ENCODE results near the gene ARSB. TPM values are rescaled to one million over a fixed set of nuclear protein-coding genes. Genes with fewer than 3 reads are reported as not detected.

Gene ARSB
- total and polyA plus RNA-seq, 2 experiments from 2014 or later, result 30.1 to 43.7 TPM

GRCh38 chr5:78888580-78889368 is 96.3 kb downstream of the ARSB start:
- TF ChIP-seq EZH2 (IDR thresholded peaks at IDR 0.05; ENCODE audit: insufficient read depth, poor library complexity, severe bottlenecking) (no peak), EZH2phosphoT487 (IDR thresholded peaks at IDR 0.05; ENCODE audit: insufficient read depth, low read depth) (no peak)
- Histone ChIP-seq H2AFZ (no peak overlapping the region), H3K4me1 (ENCODE audit: insufficient read depth) (peaks cover 8% of the 10 kb centered on the region), H3K27ac (peak overlapping the region; percentile 52; the same call in 1 of the 2 replicates), H3K79me2 (ENCODE audit: insufficient read depth) (no peaks in the 10 kb centered on the region), H3K9me3 (ENCODE audit: low read depth) (no peaks in the 10 kb centered on the region), H3K4me2 (ENCODE audit: unreplicated experiment) (no peak overlapping the region), H3K4me3 (no peak overlapping the region), H3K9me2 (ENCODE audit: insufficient read depth) (no peaks in the 10 kb centered on the region), H3K36me3 (ENCODE audit: low read depth) (no peaks in the 10 kb centered on the region), H3K27me3 (replicated peaks; ENCODE audit: insufficient read depth) (no peaks in the 10 kb centered on the region), H3F3A (ENCODE audit: insufficient read depth) (peaks cover 13% of the 10 kb centered on the region), H4K20me1 (ENCODE audit: insufficient read depth) (no peaks in the 10 kb centered on the region), H3K9ac (no peak overlapping the region)
- 52 to 58% methylated on average over 10 of the region's 10 CpGs for WGBS, 2 experiments (ENCODE audit: low coverage in 1 of 2, low lambda C conversion rate in 2 of 2, missing lambda C conversion rate in 2 of 2)
- peak; percentile 27 for DNase-seq
- in situ Hi-C loops (cut with MboI), result no loop called here

GRCh38 chr5:78887384-78888118 is 97.6 kb downstream of the ARSB start:
- Histone ChIP-seq H3K4me3 (no peak overlapping the region), H3K4me2 (ENCODE audit: unreplicated experiment) (no peak overlapping the region), H3K9me3 (ENCODE audit: low read depth) (no peaks in the 10 kb centered on the region), H3K9me2 (ENCODE audit: insufficient read depth) (no peaks in the 10 kb centered on the region; the same call in 1 of the 2 replicates), H3F3A (ENCODE audit: insufficient read depth) (peaks cover 13% of the 10 kb centered on the region), H3K79me2 (ENCODE audit: insufficient read depth) (no peaks in the 10 kb centered on the region), H4K20me1 (ENCODE audit: insufficient read depth) (no peaks in the 10 kb centered on the region), H3K27me3 (replicated peaks; ENCODE audit: insufficient read depth) (no peaks in the 10 kb centered on the region), H2AFZ (no peak overlapping the region), H3K36me3 (ENCODE audit: low read depth) (no peaks in the 10 kb centered on the region), H3K27ac (no peak overlapping the region), H3K9ac (no peak overlapping the region), H3K4me1 (ENCODE audit: insufficient read depth) (peaks cover 8% of the 10 kb centered on the region)
- DNase-seq, result no peak
- 93 to 94% methylated on average over 6 of the region's 6 CpGs for WGBS, 2 experiments (ENCODE audit: low coverage in 1 of 2, low lambda C conversion rate in 2 of 2, missing lambda C conversion rate in 2 of 2)
- in situ Hi-C loops (cut with MboI), result no loop called here
- TF ChIP-seq EZH2phosphoT487 (IDR thresholded peaks at IDR 0.05; ENCODE audit: insufficient read depth, low read depth), result no peak

DNA sequence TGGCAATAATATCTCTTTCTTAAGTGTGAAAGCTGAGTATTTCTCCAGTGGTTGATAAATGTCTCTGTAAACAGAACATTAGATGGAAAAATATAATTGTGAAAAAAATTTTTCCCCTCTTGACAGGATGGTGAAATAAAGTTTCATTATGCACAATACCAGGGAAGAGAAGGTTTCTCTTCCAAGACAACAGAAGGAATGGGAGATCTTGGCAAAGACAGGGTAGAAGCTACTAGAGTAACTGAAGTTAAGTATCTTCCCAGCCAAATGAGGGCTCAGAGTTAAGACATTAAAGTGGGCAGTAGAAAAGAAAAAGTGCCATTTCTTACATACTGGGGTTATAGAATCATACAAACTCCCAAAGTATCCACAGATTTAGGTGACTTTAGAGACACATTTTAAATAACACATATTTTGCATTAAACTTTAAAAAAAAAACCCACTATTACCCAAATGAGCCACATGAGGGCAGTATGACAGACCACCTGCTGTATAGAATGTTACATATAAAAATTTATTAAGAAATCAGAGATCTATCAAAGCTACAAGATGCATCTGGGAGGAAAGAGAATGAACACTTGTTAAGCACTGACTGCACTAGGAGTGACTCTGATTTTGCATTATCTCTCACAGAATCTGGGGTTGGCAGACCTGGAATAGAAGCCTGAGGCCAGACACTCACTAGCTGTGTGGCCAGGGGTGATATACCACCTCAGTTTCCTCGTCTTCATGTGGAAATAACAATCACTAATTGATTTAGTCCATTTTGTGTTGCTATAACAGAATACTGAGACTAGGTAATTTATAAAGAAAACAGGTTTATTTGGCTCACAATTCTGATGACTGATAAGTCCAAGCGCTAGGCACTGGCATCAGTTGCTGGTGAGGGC is 98.5 kb downstream of the ARSB start:
- peak; percentile 47 for DNase-seq
- Histone ChIP-seq H3F3A (ENCODE audit: insufficient read depth) (peaks cover 13% of the 10 kb centered on the region), H3K4me2 (ENCODE audit: unreplicated experiment) (no peak overlapping the region), H3K4me3 (no peak overlapping the region), H3K36me3 (ENCODE audit: low read depth) (no peaks in the 10 kb centered on the region), H3K9me3 (ENCODE audit: low read depth) (no peaks in the 10 kb centered on the region), H4K20me1 (ENCODE audit: insufficient read depth) (no peaks in the 10 kb centered on the region), H3K27ac (no peak overlapping the region), H3K9me2 (ENCODE audit: insufficient read depth) (no peaks in the 10 kb centered on the region; the same call in 1 of the 2 replicates), H3K79me2 (ENCODE audit: insufficient read depth) (no peaks in the 10 kb centered on the region), H3K4me1 (ENCODE audit: insufficient read depth) (peaks cover 8% of the 10 kb centered on the region), H3K9ac (no peak overlapping the region), H3K27me3 (replicated peaks; ENCODE audit: insufficient read depth) (no peaks in the 10 kb centered on the region), H2AFZ (no peak overlapping the region)
- no peak for TF ChIP-seq EZH2 (IDR thresholded peaks at IDR 0.05; ENCODE audit: insufficient read depth, poor library complexity, severe bottlenecking)
- no peak for TF ChIP-seq EZH2phosphoT487 (IDR thresholded peaks at IDR 0.05; ENCODE audit: insufficient read depth, low read depth)
- 60 to 61% methylated on average over 2 of the region's 2 CpGs for WGBS, 2 experiments (ENCODE audit: low coverage in 1 of 2, low lambda C conversion rate in 2 of 2, missing lambda C conversion rate in 2 of 2)
- in situ Hi-C loops (cut with MboI), result no loop called here

DNA sequence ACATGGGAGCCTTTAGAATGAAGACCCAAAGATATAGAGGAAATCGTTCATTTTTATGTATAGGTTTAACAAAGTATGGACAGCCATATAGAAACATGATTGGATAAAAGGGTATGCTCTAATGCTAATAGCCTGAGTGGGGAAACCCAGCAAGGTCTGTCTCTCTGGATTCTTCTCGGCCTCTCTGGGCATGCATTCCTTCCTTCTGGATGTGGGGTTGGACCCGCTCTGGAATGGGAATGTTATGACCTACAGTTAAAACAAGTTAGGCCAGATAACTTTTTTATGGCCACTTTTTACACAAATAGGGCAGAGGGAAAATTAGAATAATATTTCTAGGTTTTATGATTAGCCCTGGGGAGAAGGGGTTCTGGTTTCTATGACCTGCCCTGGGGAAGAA is 103.2 kb downstream of the ARSB start:
- in situ Hi-C loops (cut with MboI), result no loop called here
- H3K9ac ChIP-seq, result no peak overlapping the region
- 74% methylated on average over 3 of the region's 3 CpGs for WGBS, 2 experiments (ENCODE audit: low coverage in 1 of 2, low lambda C conversion rate in 2 of 2, missing lambda C conversion rate in 2 of 2)

More for the DNA sequence above, 103.2 kb downstream of the ARSB start:
- Histone ChIP-seq H3K4me1 (ENCODE audit: insufficient read depth) (no peaks in the 10 kb centered on the region), H3K27ac (no peak overlapping the region), H4K20me1 (ENCODE audit: insufficient read depth) (no peaks in the 10 kb centered on the region), H3K27me3 (replicated peaks; ENCODE audit: insufficient read depth) (no peaks in the 10 kb centered on the region), H3K9me3 (ENCODE audit: low read depth) (no peaks in the 10 kb centered on the region), H2AFZ (no peak overlapping the region), H3K36me3 (ENCODE audit: low read depth) (no peaks in the 10 kb centered on the region), H3F3A (ENCODE audit: insufficient read depth) (no peaks in the 10 kb centered on the region), H3K4me3 (no peak overlapping the region), H3K4me2 (ENCODE audit: unreplicated experiment) (no peak overlapping the region), H3K79me2 (ENCODE audit: insufficient read depth) (no peaks in the 10 kb centered on the region), H3K9me2 (ENCODE audit: insufficient read depth) (no peaks in the 10 kb centered on the region; the same call in 1 of the 2 replicates)
- DNase-seq, result no peak
- TF ChIP-seq EZH2phosphoT487 (IDR thresholded peaks at IDR 0.05; ENCODE audit: insufficient read depth, low read depth), result no peak
- TF ChIP-seq EZH2 (IDR thresholded peaks at IDR 0.05; ENCODE audit: insufficient read depth, poor library complexity, severe bottlenecking), result no peak
